ENCODE data around the gene BTN1A1.
"Not testable (repeated sequence)": the region's sequence is repeated elsewhere in the genome, so short reads cannot be mapped to it uniquely, and the experiment has no call there.

BTN1A1 gene

GRCh38 chr6:26475823-26476729 is 24.0 kb upstream of the BTN1A1 start:
- no peak for DNase-seq

DNA sequence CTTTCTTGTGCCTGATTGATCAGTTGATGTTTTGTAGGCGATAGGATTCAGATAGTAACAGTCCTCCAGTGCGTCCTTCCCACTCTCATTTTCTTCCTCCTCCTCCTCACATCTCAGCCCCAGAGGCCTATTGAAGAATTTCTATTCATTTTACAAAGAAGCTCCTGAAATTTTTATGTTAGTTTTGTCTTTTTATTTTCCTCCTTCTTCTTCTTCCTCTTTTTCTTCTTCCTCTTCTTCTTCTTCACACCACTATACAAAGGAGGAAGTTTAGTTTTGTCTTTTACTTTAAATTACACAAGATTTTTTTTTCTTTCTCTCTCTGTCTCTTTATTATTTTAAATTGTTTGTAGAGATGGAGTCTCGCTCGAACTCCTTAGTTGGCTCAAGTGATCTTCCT is 23.2 kb upstream of the BTN1A1 start:
- DNase-seq: no peak

DNA sequence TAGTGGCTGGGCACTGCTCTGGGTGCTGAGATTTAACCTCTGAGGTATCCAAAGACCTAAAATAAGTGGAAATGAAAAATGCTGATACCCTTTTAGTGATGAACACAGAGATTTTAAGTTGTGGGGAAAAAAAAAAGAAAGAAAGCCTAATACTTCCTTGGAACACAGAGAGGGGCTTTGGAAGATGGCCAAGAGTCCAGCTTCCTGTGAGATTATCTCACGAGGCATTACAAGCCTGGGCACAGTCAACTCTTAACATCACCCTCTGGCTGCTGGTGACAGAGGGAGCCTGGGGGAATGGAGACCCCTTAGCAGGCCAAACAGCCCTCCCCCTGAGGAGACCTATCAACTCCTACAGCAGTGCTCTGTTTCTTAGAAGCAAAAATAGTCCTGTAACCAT is 22.7 kb upstream of the BTN1A1 start:
- no peak for DNase-seq

DNA sequence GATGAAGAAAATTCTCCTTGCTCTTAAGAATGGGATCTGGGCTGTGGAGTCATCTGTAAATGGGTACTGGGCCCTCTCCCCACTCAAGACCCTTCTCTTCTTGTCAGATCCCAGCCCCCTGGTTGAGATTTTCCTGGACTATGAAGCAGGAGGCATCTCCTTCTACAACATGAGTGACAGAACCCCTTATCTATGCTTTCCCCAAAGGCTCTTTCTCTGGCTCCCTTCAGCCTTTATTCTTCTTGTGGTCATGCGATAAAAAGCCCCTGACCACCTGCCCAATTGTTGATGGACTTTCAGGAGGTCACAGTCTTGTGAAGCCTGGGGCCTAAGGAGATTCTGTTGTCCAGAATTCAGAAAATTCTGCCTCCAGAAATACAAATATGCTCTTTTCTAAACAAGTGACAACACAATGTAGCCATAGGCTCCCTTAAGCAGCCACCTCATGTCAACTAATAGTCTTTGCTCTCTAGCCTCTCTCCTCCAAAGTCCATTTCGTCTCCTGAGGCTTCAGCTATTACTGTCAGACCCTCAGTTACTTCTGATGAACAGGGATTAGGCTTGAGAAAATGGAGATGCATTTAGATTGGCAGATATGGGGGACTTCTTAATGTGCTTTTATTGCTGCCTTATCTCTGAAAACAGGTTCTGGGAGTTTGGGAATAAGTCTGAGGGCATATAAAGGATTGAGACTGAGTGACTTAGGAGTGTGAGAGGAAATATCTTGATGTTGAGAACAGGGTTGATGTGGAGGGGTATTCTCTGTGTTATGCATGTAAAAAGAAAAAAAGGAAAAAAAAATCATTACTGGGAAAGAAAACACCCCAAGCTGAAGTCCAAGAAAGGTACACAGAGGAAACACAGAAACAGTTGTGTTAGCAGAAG is 21.8 kb upstream of the BTN1A1 start:
- no peak for DNase-seq

- no peak for DNase-seq
Observed at GRCh38 chr6:26478985-26479278, 21.2 kb upstream of the BTN1A1 start.

GRCh38 chr6:26482338-26482737 is 17.8 kb upstream of the BTN1A1 start:
- DNase-seq: no peak

DNA sequence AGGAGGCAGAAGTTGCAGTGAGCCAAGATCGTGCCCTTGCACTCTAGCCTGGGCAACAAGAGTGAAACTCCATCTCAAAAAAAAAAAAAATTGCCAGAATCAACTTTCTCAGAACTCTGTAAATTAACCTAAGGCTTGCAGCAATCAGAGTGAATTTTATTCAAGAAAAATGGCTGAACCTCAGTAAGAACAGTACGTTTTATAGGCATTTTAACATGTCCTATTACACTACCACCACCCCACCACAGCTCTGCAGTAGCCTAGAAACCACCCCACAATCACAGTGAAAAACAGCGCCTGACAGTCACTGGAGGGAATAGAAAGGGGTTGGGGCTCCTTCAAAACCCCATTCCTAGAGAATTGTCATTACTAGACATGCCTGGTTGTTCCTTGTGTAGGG is 16.4 kb upstream of the BTN1A1 start:
- no peak for DNase-seq

- no peak for DNase-seq
Observed at GRCh38 chr6:26484161-26484560, 15.9 kb upstream of the BTN1A1 start.

- no peak for DNase-seq
Observed at GRCh38 chr6:26485112-26485780, 14.9 kb upstream of the BTN1A1 start.

- no peak for DNase-seq
Observed at GRCh38 chr6:26486358-26486757, 13.7 kb upstream of the BTN1A1 start.

DNA sequence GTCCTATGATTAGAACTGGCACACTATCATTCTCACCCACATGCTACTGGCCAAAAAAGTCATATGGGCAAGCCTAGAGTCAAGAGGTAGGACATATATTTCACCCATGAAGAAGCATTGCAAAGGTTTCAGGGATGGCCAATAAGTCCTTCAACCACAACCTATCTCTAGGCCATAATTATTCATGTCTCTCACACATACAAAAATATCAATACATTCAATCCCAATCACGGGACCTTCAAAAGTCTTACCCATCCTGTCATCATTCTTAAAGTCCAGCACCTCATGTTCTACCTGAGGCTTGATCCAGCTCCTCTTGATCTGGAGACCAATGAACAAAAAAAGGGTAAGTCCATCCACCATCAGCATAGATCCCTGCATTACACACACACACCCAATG is 12.6 kb upstream of the BTN1A1 start:
- DNase-seq: no peak

GRCh38 chr6:26489996-26490964 is 9.8 kb upstream of the BTN1A1 start:
- no peak for DNase-seq

DNA sequence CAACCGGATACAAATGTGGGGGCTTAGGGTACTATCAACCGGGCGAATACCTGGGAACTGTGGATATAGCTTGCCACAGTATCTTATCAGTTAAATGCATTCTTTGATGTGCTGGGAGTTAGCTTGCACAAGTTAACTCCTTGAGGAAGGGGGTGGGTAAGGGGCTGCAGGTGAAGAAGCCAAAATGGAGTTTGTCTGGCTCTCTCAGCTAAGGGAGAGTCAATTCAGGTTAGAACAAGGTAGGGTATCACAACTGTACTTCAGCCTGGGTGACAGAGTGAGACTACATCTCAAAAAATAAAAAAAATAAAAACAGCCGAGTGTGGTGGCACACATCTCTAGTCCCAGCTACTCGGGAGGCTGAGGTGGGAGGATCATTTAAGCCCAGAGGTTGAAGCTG is 8.5 kb upstream of the BTN1A1 start:
- DNase-seq: no peak

DNA sequence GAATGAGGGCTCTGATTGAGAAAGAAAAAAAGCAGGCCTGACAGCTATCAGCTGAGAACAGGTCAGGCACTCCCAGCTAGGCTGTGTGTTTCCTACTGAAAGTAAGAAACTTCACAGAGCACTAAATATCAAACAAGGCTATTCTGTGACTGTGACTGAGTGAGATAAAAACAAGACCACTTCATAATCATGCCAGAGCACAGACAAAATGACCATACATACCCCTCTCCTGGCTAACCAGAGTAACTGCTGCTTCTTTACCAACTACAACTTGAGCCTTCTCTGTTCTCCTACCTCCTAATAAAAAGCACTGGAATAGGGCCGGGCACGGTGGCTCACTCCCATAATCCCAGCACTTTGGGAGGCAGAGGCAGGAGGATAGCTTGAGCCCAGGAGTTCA is 6.8 kb upstream of the BTN1A1 start:
- no peak for DNase-seq

GRCh38 chr6:26494117-26494516 is 6.0 kb upstream of the BTN1A1 start:
- DNase-seq: no peak

DNA sequence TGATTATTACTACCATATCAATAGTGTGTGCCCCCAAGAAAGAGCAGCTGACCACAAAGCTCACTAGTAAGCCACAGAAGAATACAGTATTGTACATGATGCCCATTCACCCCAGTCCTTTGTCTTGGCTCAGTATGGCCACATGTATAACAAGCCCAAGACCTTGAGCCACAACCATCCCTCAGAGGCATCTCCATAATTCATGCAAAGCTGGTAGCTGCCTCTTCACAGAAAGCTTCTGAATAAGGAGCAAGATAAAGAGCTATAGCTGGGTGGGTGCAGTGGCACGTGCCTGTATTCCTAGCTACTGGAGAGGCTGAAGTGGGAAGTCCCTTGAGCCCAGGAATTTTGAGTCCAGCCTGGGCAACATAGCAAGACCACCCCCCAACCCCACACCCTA is 4.8 kb upstream of the BTN1A1 start:
- DNase-seq: no peak

GRCh38 chr6:26497610-26498009 is 2.5 kb upstream of the BTN1A1 start:
- no peak for DNase-seq

GRCh38 chr6:26501482-26501986 is 1.4 kb downstream of the BTN1A1 start:
- DNase-seq: peak; percentile 66

DNA sequence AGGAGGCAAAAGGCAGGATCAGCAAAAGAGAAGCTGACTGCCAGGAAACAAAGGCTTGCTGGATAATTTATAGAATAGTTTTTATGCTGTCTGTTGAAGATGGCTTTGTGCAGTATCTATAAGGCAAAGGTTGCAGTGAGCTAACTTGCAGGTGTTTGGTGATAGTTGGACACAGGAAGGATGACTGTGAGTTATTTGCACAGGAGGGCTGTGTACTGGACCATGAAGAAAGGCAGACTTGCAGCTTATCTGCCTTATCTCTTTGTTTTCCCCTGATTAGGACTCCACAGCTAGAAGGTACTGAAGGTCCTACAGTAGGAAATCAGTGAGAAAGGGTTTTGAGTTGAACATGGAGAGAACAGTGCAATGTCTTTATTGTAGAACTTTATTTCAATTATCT is 2.1 kb downstream of the BTN1A1 start:
- DNase-seq: no peak

GRCh38 chr6:26502626-26503025 is 2.5 kb downstream of the BTN1A1 start:
- no peak for DNase-seq

DNA sequence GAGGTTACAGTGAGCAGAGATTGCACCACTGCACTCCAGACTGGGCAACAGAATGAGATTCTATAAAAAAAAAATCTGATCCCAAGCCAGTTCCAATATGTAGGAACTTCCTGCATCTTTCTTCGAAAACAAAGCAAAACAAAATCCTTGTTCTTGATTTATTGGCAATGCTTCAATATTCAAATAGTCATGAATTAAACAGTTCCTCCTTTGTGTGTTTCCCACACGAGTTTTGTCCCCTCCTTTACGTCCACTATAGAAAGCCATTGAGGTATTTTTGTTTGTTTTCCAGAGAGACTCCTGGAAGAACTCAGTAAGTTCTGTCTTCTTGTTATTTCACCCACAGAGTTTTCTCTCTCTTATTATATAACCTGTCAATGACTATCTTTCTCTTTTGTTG is 7.6 kb downstream of the BTN1A1 start:
- DNase-seq: no peak

DNA sequence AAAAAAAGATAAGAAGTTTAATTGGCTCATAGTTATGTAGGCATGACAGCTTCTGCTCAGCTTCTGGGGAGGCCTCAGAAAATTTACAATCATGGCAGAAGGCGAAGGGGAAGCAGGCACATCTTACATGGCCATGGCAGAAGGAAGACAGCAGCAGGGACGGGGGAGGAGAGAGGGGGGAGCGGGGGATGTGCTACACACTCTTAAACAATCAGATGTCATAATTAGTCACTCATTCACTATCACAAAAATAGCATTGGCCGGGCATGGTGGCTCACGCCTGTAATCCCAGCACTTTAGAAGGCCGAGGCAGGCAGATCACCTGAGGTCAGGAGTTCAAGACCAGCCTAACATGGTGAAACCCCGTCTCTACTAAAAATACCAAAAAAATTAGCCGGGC is 10.9 kb downstream of the BTN1A1 start:
- DNase-seq: not testable (repeated sequence)
